K562 (cell line): ENCODE results near the gene YPEL4. TPM values are rescaled to one million over a fixed set of nuclear protein-coding genes. Genes with fewer than 3 reads are reported as not detected.
A peak's percentile ranks its signal among the peaks of the same experiment; 100 is the strongest.

Source experiments
- AFF4 ChIP-seq: sonication (generic); formaldehyde crosslinking; IDR thresholded peaks from 2 replicates; pipeline ENCODE4 v1.8.0; 2023; ENCODE audit warnings: mild to moderate bottlenecking, missing genetic modification reagents
- ASH1L ChIP-seq: fragments of 450-650 bp; IDR thresholded peaks from 2 replicates; pipeline ENCODE4 v1.6.1; 2018; ENCODE audit warnings: borderline replicate concordance, mild to moderate bottlenecking, low read depth; ENCODE audit not compliant: partially characterized antibody
- BMI1 ChIP-seq: fragments of 150-350 bp; IDR thresholded peaks from 2 replicates; pipeline ENCODE4 v1.6.1; 2014; ENCODE audit warnings: low read length
- DMBX1 ChIP-seq: fragments of 250-450 bp; sonication (Bioruptor Pico); IDR thresholded peaks from 2 replicates; pipeline ENCODE4 v1.8.0; 2022; ENCODE audit warnings: inconsistent platforms, mild to moderate bottlenecking, moderate library complexity, borderline replicate concordance
- E4F1 ChIP-seq: fragments of 250-450 bp; sonication (Bioruptor Pico); IDR thresholded peaks from 2 replicates; pipeline ENCODE4 v1.5.0; 2021; ENCODE audit warnings: mild to moderate bottlenecking, borderline replicate concordance
- ELF1 ChIP-seq: fragments of 200-800 bp; sonication (Bioruptor generic); IDR thresholded peaks from 2 replicates; pipeline ENCODE4 v1.6.1; 2016; ENCODE audit warnings: missing genetic modification characterization, missing compliant biosample characterization
- IRF2 ChIP-seq: sonication (generic); formaldehyde crosslinking; IDR thresholded peaks from 2 replicates; pipeline ENCODE4 v1.8.1; 2022; ENCODE audit warnings: mild to moderate bottlenecking, missing genetic modification reagents
- MEIS2 ChIP-seq: fragments of 450-650 bp; IDR thresholded peaks from 2 replicates; pipeline ENCODE4 v1.6.1; 2014; ENCODE audit warnings: mild to moderate bottlenecking; ENCODE audit not compliant: partially characterized antibody
- RBM25 ChIP-seq: fragments of 200-400 bp; formaldehyde crosslinking; IDR thresholded peaks from 2 replicates; pipeline ENCODE4 v1.6.1; 2018; ENCODE audit warnings: low read length, low read depth, moderate library complexity; ENCODE audit not compliant: severe bottlenecking
- SPI1 ChIP-seq: IDR thresholded peaks from 2 replicates; pipeline ENCODE4 v1.6.1; 2011; ENCODE audit warnings: low read depth, low read length, control low read depth, borderline replicate concordance
- STAT5A ChIP-seq: IDR thresholded peaks from 2 replicates; pipeline ENCODE4 v1.6.1; 2012; ENCODE audit warnings: low read length, inconsistent platforms, borderline replicate concordance
- VEZF1 ChIP-seq: fragments of 200-800 bp; sonication (Bioruptor generic); IDR thresholded peaks from 2 replicates; pipeline ENCODE4 v1.6.1; 2017; ENCODE audit warnings: missing genetic modification characterization, missing compliant biosample characterization
- ZMIZ1 ChIP-seq, 2 experiments: fragments of 150-350 bp in 1 of 2; IDR thresholded peaks; 2 replicates each; pipeline ENCODE4 v1.6.1; 2012 to 2016; ENCODE audit warnings: low read depth in 2 of 2, low read length in 2 of 2, mild to moderate bottlenecking in 1 of 2, moderate library complexity in 1 of 2
- ZNF174 ChIP-seq: fragments of 250-450 bp; sonication (Bioruptor Pico); IDR thresholded peaks from 2 replicates; pipeline ENCODE4 v1.4.0; 2020; ENCODE audit warnings: mild to moderate bottlenecking
- polyA plus RNA-seq, 8 experiments: library from polyadenylated mRNA; depleted of rRNA in 4 of 8; stranded (reverse) in 5 of 8; unstranded in 3 of 8; fragments of >200 nt; fragmentation: Nextera tagmentation in 2 of 8; fragmentation: Illumina TruSeq in 1 of 8; extraction: Ambion mirVana in 2 of 8; extraction: Trizol in 1 of 8; gene quantifications; 2 replicates each; pipeline versions ENCODE4 v1.2.1 to v1.2.3, GENCODE V29; 2011 to 2014; ENCODE audit warnings: inconsistent platforms in 1 of 8, missing spikeins in 1 of 8
- total RNA-seq, 7 experiments: library from RNA; depleted of rRNA in 6 of 7; stranded (reverse); fragments of >200 nt in 6 of 7; fragmentation: Illumina TruSeq in 2 of 7; extraction: Trizol in 2 of 7; gene quantifications; 2 replicates each; pipeline versions ENCODE4 v1.2.1 to v1.2.3, GENCODE V29; 2011 to 2021; ENCODE audit warnings: low replicate concordance in 1 of 7

YPEL4 gene
- total and polyA plus RNA-seq, 9 of the 15 experiments (the other 6 are each of a cell fraction or from before 2014, with no cell fraction given): 0.07 to 1.4 (median 0.40) TPM; not detected in 2

- TF ChIP-seq AFF4 (CRISPR knock-in tag) (no peak), ELF1 (tag) (no peak), ZNF174 (CRISPR knock-in tag) (no peak), ZMIZ1 (IDR thresholded peaks at IDR 0.05; ENCODE audit: low read depth in 2 of 2, low read length in 2 of 2) (no peak), IRF2 (no peak), DMBX1 (CRISPR knock-in tag) (no peak), BMI1 (no peak), ASH1L (no peak), RBM25 (no peak), STAT5A (no peak), MEIS2 (no peak), E4F1 (CRISPR knock-in tag) (no peak), SPI1 (no peak), VEZF1 (CRISPR knock-in tag) (peak; percentile 99)
Measured at GRCh38 chr11:57649826-57650738, at the start of gene YPEL4 (continued).
